ENCODE measurements around the gene PPFIA1.

The PPFIA1 gene

GRCh38 chr11:70358753-70359152 lies 88.3 kb downstream of the PPFIA1 start:
- Histone ChIP-seq H3K27me3 (ENCODE audit: low read depth, low read length) (no peaks in the 10 kb centered on the region), H3K79me2 (ENCODE audit: low read length) (no peaks in the 10 kb centered on the region), H3K4me1 (ENCODE audit: low read length) (no peaks in the 10 kb centered on the region), H3K27ac (ENCODE audit: low read length) (no peak overlapping the region), H2AFZ (ENCODE audit: low read depth, low read length) (no peak overlapping the region), H3K36me3 (replicated peaks; ENCODE audit: low read depth, low read length) (peaks cover 63% of the 10 kb centered on the region), H4K20me1 (ENCODE audit: insufficient read depth, low read length) (no peaks in the 10 kb centered on the region), H3K9ac (ENCODE audit: low read length) (no peak overlapping the region), H3K9me3 (ENCODE audit: insufficient read depth, low read length) (no peaks in the 10 kb centered on the region), H3K4me3 (ENCODE audit: low read length) (no peak overlapping the region), H3K4me2 (ENCODE audit: low read length) (no peak overlapping the region)
- no peak for TF ChIP-seq EZH2phosphoT487 (IDR thresholded peaks at IDR 0.05; ENCODE audit: low read depth)
- TF ChIP-seq CTCF (IDR thresholded peaks at IDR 0.05; ENCODE audit: low read depth, low read length), result no peak

GRCh38 chr11:70359451-70360205 lies 89.1 kb downstream of the PPFIA1 start:
- Histone ChIP-seq H3K36me3 (replicated peaks; ENCODE audit: low read depth, low read length) (peaks cover 63% of the 10 kb centered on the region), H4K20me1 (ENCODE audit: insufficient read depth, low read length) (no peaks in the 10 kb centered on the region), H3K4me1 (ENCODE audit: low read length) (no peaks in the 10 kb centered on the region), H2AFZ (ENCODE audit: low read depth, low read length) (no peak overlapping the region), H3K79me2 (ENCODE audit: low read length) (no peaks in the 10 kb centered on the region), H3K9me3 (ENCODE audit: insufficient read depth, low read length) (no peaks in the 10 kb centered on the region), H3K27me3 (ENCODE audit: low read depth, low read length) (no peaks in the 10 kb centered on the region), H3K27ac (ENCODE audit: low read length) (no peak overlapping the region), H3K4me2 (ENCODE audit: low read length) (no peak overlapping the region), H3K9ac (ENCODE audit: low read length) (no peak overlapping the region), H3K4me3 (ENCODE audit: low read length) (no peak overlapping the region)
- TF ChIP-seq EZH2phosphoT487 (IDR thresholded peaks at IDR 0.05; ENCODE audit: low read depth), result no peak
- no peak for TF ChIP-seq CTCF (IDR thresholded peaks at IDR 0.05; ENCODE audit: low read depth, low read length)

- Histone ChIP-seq H2AFZ (ENCODE audit: low read depth, low read length) (no peak overlapping the region), H3K4me3 (ENCODE audit: low read length) (no peak overlapping the region), H4K20me1 (ENCODE audit: insufficient read depth, low read length) (no peaks in the 10 kb centered on the region), H3K27ac (ENCODE audit: low read length) (no peak overlapping the region), H3K4me1 (ENCODE audit: low read length) (no peaks in the 10 kb centered on the region), H3K79me2 (ENCODE audit: low read length) (no peaks in the 10 kb centered on the region), H3K9me3 (ENCODE audit: insufficient read depth, low read length) (no peaks in the 10 kb centered on the region), H3K36me3 (replicated peaks; ENCODE audit: low read depth, low read length) (peaks cover 66% of the 10 kb centered on the region), H3K27me3 (ENCODE audit: low read depth, low read length) (no peaks in the 10 kb centered on the region), H3K9ac (ENCODE audit: low read length) (no peak overlapping the region), H3K4me2 (ENCODE audit: low read length) (no peak overlapping the region)
- TF ChIP-seq EZH2phosphoT487 (IDR thresholded peaks at IDR 0.05; ENCODE audit: low read depth), result no peak
- TF ChIP-seq CTCF (IDR thresholded peaks at IDR 0.05; ENCODE audit: low read depth, low read length), result no peak
These were observed 89.7 kb downstream of the PPFIA1 start for GRCh38 chr11:70360211-70360610.

- Histone ChIP-seq H2AFZ (ENCODE audit: low read depth, low read length) (no peak overlapping the region), H3K4me3 (ENCODE audit: low read length) (no peak overlapping the region), H3K27me3 (ENCODE audit: low read depth, low read length) (no peaks in the 10 kb centered on the region), H3K4me2 (ENCODE audit: low read length) (no peak overlapping the region), H3K4me1 (ENCODE audit: low read length) (no peaks in the 10 kb centered on the region), H3K79me2 (ENCODE audit: low read length) (no peaks in the 10 kb centered on the region), H3K9ac (ENCODE audit: low read length) (no peak overlapping the region), H3K27ac (ENCODE audit: low read length) (no peak overlapping the region), H3K9me3 (ENCODE audit: insufficient read depth, low read length) (no peaks in the 10 kb centered on the region), H4K20me1 (ENCODE audit: insufficient read depth, low read length) (no peaks in the 10 kb centered on the region), H3K36me3 (replicated peaks; ENCODE audit: low read depth, low read length) (peaks cover 53% of the 10 kb centered on the region)
- TF ChIP-seq EZH2phosphoT487 (IDR thresholded peaks at IDR 0.05; ENCODE audit: low read depth) (no peak), CTCF (IDR thresholded peaks at IDR 0.05; ENCODE audit: low read depth, low read length) (no peak)
These were observed 93.7 kb downstream of the PPFIA1 start for GRCh38 chr11:70364178-70364577.
